ENCODE measurements around the gene BARX2.

DNA sequence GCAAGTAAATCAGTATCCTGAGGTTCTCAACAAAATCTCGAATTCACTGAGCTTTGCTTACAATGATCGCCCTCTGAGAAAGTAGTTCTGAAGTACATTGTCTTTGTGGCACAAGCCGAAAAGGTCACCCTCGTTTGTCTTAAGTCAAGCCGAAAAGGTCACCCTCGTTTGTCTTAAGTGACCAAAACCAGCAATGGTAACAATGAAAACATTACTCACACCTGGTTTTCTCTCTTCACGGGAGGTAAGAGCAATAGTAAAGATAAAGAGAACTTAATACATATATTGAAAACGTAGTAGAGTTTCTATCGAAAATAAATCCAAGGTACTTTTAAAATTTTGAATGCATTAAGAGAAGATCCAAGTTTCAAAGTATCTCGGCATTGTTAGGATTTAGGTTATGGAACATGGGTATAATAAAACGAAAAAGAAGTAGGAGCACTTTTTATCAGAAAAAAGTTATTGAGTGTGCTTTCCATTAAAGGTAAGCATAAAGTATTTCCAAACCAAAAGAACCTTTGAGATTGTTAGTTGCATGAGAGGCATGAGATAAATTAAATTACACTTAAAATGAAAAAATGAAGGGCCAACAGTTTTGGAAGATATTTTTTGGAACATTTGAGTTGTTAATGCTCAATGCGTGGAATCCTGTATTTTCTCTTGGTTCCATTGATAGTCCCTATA is 1.2 kb downstream of the BARX2 start:
- TF ChIP-seq EZH2 (IDR thresholded peaks at IDR 0.05; ENCODE audit: borderline replicate concordance, insufficient read depth, low read length, poor library complexity, severe bottlenecking) (no peak), POLR2AphosphoS5 (IDR thresholded peaks at IDR 0.05) (no peak), RAD21 (conservative IDR thresholded peaks at IDR 0.05) (no peak)
- TF ChIP-seq, protein P1, sequence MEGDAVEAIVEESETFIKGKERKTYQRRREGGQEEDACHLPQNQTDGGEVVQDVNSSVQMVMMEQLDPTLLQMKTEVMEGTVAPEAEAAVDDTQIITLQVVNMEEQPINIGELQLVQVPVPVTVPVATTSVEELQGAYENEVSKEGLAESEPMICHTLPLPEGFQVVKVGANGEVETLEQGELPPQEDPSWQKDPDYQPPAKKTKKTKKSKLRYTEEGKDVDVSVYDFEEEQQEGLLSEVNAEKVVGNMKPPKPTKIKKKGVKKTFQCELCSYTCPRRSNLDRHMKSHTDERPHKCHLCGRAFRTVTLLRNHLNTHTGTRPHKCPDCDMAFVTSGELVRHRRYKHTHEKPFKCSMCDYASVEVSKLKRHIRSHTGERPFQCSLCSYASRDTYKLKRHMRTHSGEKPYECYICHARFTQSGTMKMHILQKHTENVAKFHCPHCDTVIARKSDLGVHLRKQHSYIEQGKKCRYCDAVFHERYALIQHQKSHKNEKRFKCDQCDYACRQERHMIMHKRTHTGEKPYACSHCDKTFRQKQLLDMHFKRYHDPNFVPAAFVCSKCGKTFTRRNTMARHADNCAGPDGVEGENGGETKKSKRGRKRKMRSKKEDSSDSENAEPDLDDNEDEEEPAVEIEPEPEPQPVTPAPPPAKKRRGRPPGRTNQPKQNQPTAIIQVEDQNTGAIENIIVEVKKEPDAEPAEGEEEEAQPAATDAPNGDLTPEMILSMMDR (IDR thresholded peaks at IDR 0.05; ENCODE audit: poor library complexity, severe bottlenecking), result no peak

Data from neural cell (in vitro differentiated cells).